ENCODE results near the gene PIKFYVE.
"Not testable (repeated sequence)": the region's sequence is repeated elsewhere in the genome, so short reads cannot be mapped to it uniquely, and the experiment has no call there.

- TF ChIP-seq CTCF (conservative IDR thresholded peaks at IDR 0.05; ENCODE audit: low read length); EZH2phosphoT487 (IDR thresholded peaks at IDR 0.05; ENCODE audit: borderline replicate concordance, low read depth, low read length): not testable (repeated sequence)
Observed at GRCh38 chr2:208256849-208257813, 8.9 kb upstream of the PIKFYVE start.

All from OCI-LY7 (cell line).